Measurements from ENCODE around the gene MRPL11.

Gene MRPL11

GRCh38 chr11:66426314-66426713 is 12.3 kb downstream of the MRPL11 start:
- DNase-seq (ENCODE audit: extremely low read depth, low read depth) = no peak
- no peak for TF ChIP-seq CTCF (IDR thresholded peaks at IDR 0.05; ENCODE audit: low read depth, low read length)

GRCh38 chr11:66421492-66422205 is 17.0 kb downstream of the MRPL11 start:
- peak; percentile 71 for DNase-seq (ENCODE audit: extremely low read depth, low read depth)
- no peak for TF ChIP-seq CTCF (IDR thresholded peaks at IDR 0.05; ENCODE audit: low read depth, low read length)

GRCh38 chr11:66420671-66421476 is 17.8 kb downstream of the MRPL11 start, which contains the start of gene NPAS4:
NPAS4 (plus strand) TSS chr11:66421035; CDS start chr11:66421180, 145 bp downstream.
- TF ChIP-seq CTCF (IDR thresholded peaks at IDR 0.05; ENCODE audit: low read depth, low read length) = no peak
- no peak for DNase-seq (ENCODE audit: extremely low read depth, low read depth)

- DNase-seq (ENCODE audit: extremely low read depth, low read depth) = no peak
- TF ChIP-seq CTCF (IDR thresholded peaks at IDR 0.05; ENCODE audit: low read depth, low read length) = no peak
These were observed 18.8 kb downstream of the MRPL11 start for GRCh38 chr11:66419825-66420224.

GRCh38 chr11:66418986-66419308 is 19.7 kb downstream of the MRPL11 start:
- TF ChIP-seq CTCF (IDR thresholded peaks at IDR 0.05; ENCODE audit: low read depth, low read length) = no peak

GRCh38 chr11:66418168-66418985 is 20.3 kb downstream of the MRPL11 start:
- peak; percentile 64 for TF ChIP-seq CTCF (IDR thresholded peaks at IDR 0.05; ENCODE audit: low read depth, low read length)
- DNase-seq (ENCODE audit: extremely low read depth, low read depth) = peak; percentile 84

More at GRCh38 chr11:66418986-66419308, 19.7 kb downstream of the MRPL11 start:
- no peak for DNase-seq (ENCODE audit: extremely low read depth, low read depth)
